ENCODE data around the gene WASF3. TPM values are rescaled to one million over a fixed set of nuclear protein-coding genes. Genes with fewer than 3 reads are reported as not detected.

WASF3 gene
- total RNA-seq, 1 donor from 2014 or later: 106 TPM

DNA sequence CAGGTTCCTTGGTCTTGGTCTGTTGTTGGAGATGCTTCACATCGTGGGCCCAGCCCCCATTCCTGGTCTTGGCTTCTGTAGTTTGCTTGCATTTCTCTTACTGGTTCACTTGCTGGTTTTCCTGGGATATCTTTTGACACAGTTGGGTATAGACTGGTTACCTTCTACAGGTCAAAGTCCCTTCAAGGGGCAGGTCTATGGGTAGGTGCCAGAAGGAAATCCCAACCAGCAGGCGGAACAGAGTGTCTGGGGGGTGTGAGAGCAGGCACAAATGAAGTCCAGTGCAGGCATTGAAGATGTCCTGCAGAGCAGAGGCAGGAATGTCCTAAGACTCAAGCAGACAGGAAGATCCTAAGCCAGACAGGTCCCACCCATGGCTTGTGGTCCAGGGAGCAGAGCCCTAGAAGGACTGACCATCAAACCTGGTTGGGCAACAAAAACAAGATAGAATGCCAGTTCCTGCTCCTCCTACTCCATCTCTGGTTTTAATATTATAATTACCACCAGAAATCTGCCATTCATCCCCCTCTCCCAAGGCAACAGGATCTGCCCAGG is 17.7 kb upstream of the WASF3 start:
- H3K4me1 Mint-ChIP-seq: no peaks in the 10 kb centered on the region
- Histone ChIP-seq H3K27me3 (no peaks in the 10 kb centered on the region), H3F3A (ENCODE audit: low read depth) (no peaks in the 10 kb centered on the region), H3K9ac (no peak overlapping the region), H3K4me2 (no peak overlapping the region), H3K36me3 (no peaks in the 10 kb centered on the region), H3K79me2 (ENCODE audit: low read depth) (no peaks in the 10 kb centered on the region), H3K4me1 (peaks cover 6% of the 10 kb centered on the region), H3K9me3 (ENCODE audit: low read depth) (no peaks in the 10 kb centered on the region), H3K27ac (no peak overlapping the region), H3K4me3 (no peak overlapping the region), H2AFZ (replicated peaks) (no peak overlapping the region), H4K20me1 (ENCODE audit: low read depth) (no peaks in the 10 kb centered on the region)
- no peak overlapping the region for H3K27ac Mint-ChIP-seq
- H3K27me3 Mint-ChIP-seq (ENCODE audit: insufficient read depth, low read depth): no peaks in the 10 kb centered on the region
- no peak overlapping the region for H3K4me3 Mint-ChIP-seq
- no peaks in the 10 kb centered on the region for H3K36me3 Mint-ChIP-seq
- DNase-seq (ENCODE audit: low spot score): no peak
- TF ChIP-seq, protein P1, sequence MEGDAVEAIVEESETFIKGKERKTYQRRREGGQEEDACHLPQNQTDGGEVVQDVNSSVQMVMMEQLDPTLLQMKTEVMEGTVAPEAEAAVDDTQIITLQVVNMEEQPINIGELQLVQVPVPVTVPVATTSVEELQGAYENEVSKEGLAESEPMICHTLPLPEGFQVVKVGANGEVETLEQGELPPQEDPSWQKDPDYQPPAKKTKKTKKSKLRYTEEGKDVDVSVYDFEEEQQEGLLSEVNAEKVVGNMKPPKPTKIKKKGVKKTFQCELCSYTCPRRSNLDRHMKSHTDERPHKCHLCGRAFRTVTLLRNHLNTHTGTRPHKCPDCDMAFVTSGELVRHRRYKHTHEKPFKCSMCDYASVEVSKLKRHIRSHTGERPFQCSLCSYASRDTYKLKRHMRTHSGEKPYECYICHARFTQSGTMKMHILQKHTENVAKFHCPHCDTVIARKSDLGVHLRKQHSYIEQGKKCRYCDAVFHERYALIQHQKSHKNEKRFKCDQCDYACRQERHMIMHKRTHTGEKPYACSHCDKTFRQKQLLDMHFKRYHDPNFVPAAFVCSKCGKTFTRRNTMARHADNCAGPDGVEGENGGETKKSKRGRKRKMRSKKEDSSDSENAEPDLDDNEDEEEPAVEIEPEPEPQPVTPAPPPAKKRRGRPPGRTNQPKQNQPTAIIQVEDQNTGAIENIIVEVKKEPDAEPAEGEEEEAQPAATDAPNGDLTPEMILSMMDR (IDR thresholded peaks at IDR 0.05): no peak
- TF ChIP-seq EZH2phosphoT487 (IDR thresholded peaks at IDR 0.05) (no peak), EZH2 (IDR thresholded peaks at IDR 0.05) (no peak)
- H3K9me3 Mint-ChIP-seq: no peaks in the 10 kb centered on the region

DNA sequence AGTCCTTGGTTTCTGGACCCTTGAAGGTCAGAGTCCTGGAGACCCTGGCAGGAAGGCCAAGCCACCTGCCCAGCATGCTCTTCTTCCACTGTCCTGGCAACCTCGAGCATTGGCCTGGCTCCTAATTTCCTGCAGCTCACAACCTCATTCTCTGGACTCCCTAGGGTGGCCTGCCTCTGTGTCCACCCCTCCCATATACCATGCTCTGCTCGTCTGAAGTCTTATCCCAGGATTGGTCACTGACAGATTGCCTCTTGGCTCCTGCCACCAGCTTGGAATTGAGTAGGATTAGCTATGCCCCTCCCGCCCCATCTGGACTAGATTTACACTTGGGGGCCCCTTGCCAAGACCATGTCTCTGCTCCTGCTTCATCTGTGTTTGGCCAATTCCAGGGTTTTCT is 17.1 kb upstream of the WASF3 start:
- H3K36me3 Mint-ChIP-seq: no peaks in the 10 kb centered on the region

DNA sequence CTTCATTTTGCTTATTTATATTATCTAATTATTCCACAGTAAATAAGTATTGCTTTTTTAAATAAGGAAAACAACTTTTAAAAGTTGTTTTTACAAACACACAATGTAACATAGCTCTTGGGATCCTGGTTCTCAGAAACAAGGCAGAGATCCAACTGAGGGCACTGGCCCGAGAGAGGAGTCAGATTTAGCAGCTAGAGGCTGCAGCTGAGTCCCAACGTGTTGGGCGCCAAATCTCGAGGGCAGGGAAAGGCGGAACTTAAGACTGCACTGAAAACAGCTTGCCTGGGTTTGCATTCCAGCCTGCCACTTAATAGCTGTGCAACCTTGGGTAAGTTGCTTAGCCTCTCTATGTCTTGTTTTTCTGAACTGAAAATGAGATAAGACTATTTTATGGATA is 16.4 kb upstream of the WASF3 start:
- Histone ChIP-seq H2AFZ (replicated peaks) (no peak overlapping the region), H3K9me3 (ENCODE audit: low read depth) (no peaks in the 10 kb centered on the region), H3K4me1 (peaks cover 11% of the 10 kb centered on the region), H3K79me2 (ENCODE audit: low read depth) (no peaks in the 10 kb centered on the region), H3K36me3 (no peaks in the 10 kb centered on the region), H3K4me2 (no peak overlapping the region), H3K9ac (no peak overlapping the region), H3K27me3 (no peaks in the 10 kb centered on the region), H4K20me1 (ENCODE audit: low read depth) (no peaks in the 10 kb centered on the region), H3F3A (ENCODE audit: low read depth) (no peaks in the 10 kb centered on the region), H3K27ac (no peak overlapping the region), H3K4me3 (no peak overlapping the region)
- Mint-ChIP-seq H3K27me3 (ENCODE audit: insufficient read depth, low read depth) (no peaks in the 10 kb centered on the region), H3K27ac (no peak overlapping the region), H3K4me1 (no peaks in the 10 kb centered on the region), H3K4me3 (no peak overlapping the region), H3K36me3 (no peaks in the 10 kb centered on the region), H3K9me3 (no peaks in the 10 kb centered on the region)
- DNase-seq (ENCODE audit: low spot score): no peak
- TF ChIP-seq, protein P1 (IDR thresholded peaks at IDR 0.05): no peak
- no peak for TF ChIP-seq EZH2 (IDR thresholded peaks at IDR 0.05)
- no peak for TF ChIP-seq EZH2phosphoT487 (IDR thresholded peaks at IDR 0.05)

More for the DNA sequence above, 17.1 kb upstream of the WASF3 start:
- Histone ChIP-seq H3K4me2 (no peak overlapping the region), H3F3A (ENCODE audit: low read depth) (no peaks in the 10 kb centered on the region), H3K4me1 (peaks cover 11% of the 10 kb centered on the region), H4K20me1 (ENCODE audit: low read depth) (no peaks in the 10 kb centered on the region), H3K9me3 (ENCODE audit: low read depth) (no peaks in the 10 kb centered on the region), H3K9ac (no peak overlapping the region), H2AFZ (replicated peaks) (no peak overlapping the region), H3K4me3 (no peak overlapping the region), H3K27ac (no peak overlapping the region), H3K36me3 (no peaks in the 10 kb centered on the region), H3K79me2 (ENCODE audit: low read depth) (no peaks in the 10 kb centered on the region), H3K27me3 (no peaks in the 10 kb centered on the region)
- Mint-ChIP-seq H3K27ac (no peak overlapping the region), H3K4me3 (no peak overlapping the region), H3K9me3 (no peaks in the 10 kb centered on the region), H3K4me1 (no peaks in the 10 kb centered on the region), H3K27me3 (ENCODE audit: insufficient read depth, low read depth) (no peaks in the 10 kb centered on the region)
- DNase-seq (ENCODE audit: low spot score): no peak
- no peak for TF ChIP-seq EZH2 (IDR thresholded peaks at IDR 0.05)
- TF ChIP-seq EZH2phosphoT487 (IDR thresholded peaks at IDR 0.05): no peak
- TF ChIP-seq, protein P1 (IDR thresholded peaks at IDR 0.05): no peak
